Gastrocnemius medialis (tissue), 4 donors: ENCODE measurements around the gene GALNTL6.

Experiments
- POLR2A ChIP-seq, 2 donors: fragments of 450-650 bp; IDR thresholded peaks; one replicate each; pipeline ENCODE4 v1.6.1; 2017; ENCODE audit warnings: antibody characterized with exemption in 2 of 2, mild to moderate bottlenecking in 2 of 2, moderate library complexity in 2 of 2
- TF ChIP-seq, protein P1 (sequence below), 5 experiments: fragments of 450-650 bp in 3 of 5; fragments of 200-600 bp in 2 of 5; sonication (generic) in 2 of 5; IDR thresholded peaks in 4 of 5; conservative IDR thresholded peaks in 1 of 5; 1 replicate in 4 of 5; 2 replicates in 1 of 5; pipeline ENCODE4 v1.5.1; 2016 to 2019; ENCODE audit warnings: antibody characterized with exemption in 5 of 5, mild to moderate bottlenecking in 3 of 5, moderate library complexity in 3 of 5

DNA sequence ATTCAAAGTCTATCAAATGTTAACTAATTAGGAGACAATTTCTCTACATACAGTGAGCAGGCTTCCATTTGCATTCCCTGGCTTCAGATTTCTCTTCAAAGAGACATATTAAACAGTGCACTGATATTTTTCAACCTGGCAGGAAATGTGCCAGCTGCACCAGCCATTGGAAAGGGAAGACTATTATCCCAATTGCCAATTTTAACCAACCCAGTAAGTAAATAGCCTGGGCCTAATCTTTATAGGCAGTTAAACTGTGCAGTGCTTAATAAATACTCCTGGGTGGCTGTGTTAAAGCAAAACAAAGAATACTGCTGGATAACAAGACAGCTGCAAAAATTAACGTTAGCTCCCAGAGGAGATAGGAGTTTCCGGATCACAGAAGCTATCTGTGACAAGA is 1243.5 kb downstream of the GALNTL6 start:
- TF ChIP-seq, protein P1, sequence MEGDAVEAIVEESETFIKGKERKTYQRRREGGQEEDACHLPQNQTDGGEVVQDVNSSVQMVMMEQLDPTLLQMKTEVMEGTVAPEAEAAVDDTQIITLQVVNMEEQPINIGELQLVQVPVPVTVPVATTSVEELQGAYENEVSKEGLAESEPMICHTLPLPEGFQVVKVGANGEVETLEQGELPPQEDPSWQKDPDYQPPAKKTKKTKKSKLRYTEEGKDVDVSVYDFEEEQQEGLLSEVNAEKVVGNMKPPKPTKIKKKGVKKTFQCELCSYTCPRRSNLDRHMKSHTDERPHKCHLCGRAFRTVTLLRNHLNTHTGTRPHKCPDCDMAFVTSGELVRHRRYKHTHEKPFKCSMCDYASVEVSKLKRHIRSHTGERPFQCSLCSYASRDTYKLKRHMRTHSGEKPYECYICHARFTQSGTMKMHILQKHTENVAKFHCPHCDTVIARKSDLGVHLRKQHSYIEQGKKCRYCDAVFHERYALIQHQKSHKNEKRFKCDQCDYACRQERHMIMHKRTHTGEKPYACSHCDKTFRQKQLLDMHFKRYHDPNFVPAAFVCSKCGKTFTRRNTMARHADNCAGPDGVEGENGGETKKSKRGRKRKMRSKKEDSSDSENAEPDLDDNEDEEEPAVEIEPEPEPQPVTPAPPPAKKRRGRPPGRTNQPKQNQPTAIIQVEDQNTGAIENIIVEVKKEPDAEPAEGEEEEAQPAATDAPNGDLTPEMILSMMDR (IDR thresholded peaks at IDR 0.05 in 4 of 5, conservative IDR thresholded peaks at IDR 0.05 in 1 of 5) = no peak
- no peak for TF ChIP-seq POLR2A (IDR thresholded peaks at IDR 0.05)
